Articular chondrocyte of knee joint (primary cell): ENCODE results near the gene SAMMSON. TPM values are rescaled to one million over a fixed set of nuclear protein-coding genes. Genes with fewer than 3 reads are reported as not detected.

Experiments
- total RNA-seq: library from RNA; depleted of rRNA; stranded (reverse); fragments of >200 nt; gene quantifications from 2 replicates; pipeline ENCODE4 v1.2.3, GENCODE V29; 2012

Gene SAMMSON
- total RNA-seq: not detected in 2 replicates

GRCh38 chr3:69999140-70000027 is at the start of gene SAMMSON:
TSS of gene SAMMSON (plus strand) at chr3:69999733.

